ENCODE data around the gene GNAI3. TPM values are rescaled to one million over a fixed set of nuclear protein-coding genes. Genes with fewer than 3 reads are reported as not detected.

GNAI3 gene
- total RNA-seq, 4 donors from 2014 or later, result 2.3 to 20.0 (median 5.8) TPM

DNA sequence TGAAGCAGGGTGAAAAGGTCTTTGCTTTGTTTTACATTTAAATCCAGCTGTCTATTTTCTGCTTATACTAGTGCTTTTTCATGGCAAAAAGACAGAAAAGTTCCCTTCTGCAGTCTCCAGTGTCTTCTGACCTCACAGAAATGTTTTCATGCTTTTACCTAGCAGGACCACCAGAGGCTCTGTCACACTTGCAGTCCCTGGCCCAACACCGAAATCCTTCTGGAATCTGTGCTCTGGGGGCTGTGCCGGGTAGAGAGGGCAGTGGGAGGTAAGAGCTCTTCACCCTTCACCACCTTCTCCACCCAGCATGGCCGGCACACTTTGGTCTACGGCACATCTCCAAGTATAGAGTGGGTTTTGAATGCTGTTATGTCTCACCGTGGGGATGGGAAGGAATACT is 50.2 kb downstream of the GNAI3 start:
- no peak overlapping the region for H3K27ac ChIP-seq
- H3K27me3 ChIP-seq, result no peaks in the 10 kb centered on the region
- no peaks in the 10 kb centered on the region for H3K9me3 ChIP-seq
- TF ChIP-seq POLR2A (IDR thresholded peaks at IDR 0.05), result no peak
- TF ChIP-seq, protein P1, sequence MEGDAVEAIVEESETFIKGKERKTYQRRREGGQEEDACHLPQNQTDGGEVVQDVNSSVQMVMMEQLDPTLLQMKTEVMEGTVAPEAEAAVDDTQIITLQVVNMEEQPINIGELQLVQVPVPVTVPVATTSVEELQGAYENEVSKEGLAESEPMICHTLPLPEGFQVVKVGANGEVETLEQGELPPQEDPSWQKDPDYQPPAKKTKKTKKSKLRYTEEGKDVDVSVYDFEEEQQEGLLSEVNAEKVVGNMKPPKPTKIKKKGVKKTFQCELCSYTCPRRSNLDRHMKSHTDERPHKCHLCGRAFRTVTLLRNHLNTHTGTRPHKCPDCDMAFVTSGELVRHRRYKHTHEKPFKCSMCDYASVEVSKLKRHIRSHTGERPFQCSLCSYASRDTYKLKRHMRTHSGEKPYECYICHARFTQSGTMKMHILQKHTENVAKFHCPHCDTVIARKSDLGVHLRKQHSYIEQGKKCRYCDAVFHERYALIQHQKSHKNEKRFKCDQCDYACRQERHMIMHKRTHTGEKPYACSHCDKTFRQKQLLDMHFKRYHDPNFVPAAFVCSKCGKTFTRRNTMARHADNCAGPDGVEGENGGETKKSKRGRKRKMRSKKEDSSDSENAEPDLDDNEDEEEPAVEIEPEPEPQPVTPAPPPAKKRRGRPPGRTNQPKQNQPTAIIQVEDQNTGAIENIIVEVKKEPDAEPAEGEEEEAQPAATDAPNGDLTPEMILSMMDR (IDR thresholded peaks at IDR 0.05), result no peak
- H3K4me3 ChIP-seq, result no peak overlapping the region
- intact Hi-C loops (cut with DNase I; ENCODE audit: low total_unique reads), result no loop called here
- DNase-seq, result no peak
- H3K4me1 ChIP-seq, result no peaks in the 10 kb centered on the region
- no peaks in the 10 kb centered on the region for H3K36me3 ChIP-seq

DNA sequence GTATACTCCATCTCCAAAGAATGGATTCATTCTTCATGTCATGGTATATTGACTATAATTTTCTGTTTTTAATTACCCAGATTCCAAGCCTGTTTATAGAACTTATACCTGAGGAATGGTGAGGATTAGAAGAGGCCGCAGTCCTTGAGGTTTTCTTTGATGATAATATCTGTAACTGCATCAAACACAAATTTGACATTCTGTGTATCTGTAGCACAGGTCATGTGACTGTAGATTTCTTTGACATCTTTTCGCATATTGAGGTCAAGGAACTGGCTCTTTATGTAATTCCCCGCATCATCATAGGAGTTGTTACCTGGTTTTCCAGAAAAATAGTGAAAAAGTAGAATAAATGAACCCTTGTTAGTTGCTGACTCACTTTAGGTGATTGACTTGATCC is 54.8 kb downstream of the GNAI3 start:
- no peak for DNase-seq
- Histone ChIP-seq H3K4me1 (no peaks in the 10 kb centered on the region), H3K9me3 (no peaks in the 10 kb centered on the region), H3K27me3 (no peaks in the 10 kb centered on the region), H3K36me3 (no peaks in the 10 kb centered on the region), H3K4me3 (no peak overlapping the region), H3K27ac (no peak overlapping the region)
- TF ChIP-seq, protein P1 (IDR thresholded peaks at IDR 0.05), result no peak
- TF ChIP-seq POLR2A (IDR thresholded peaks at IDR 0.05), result no peak
- intact Hi-C loops (cut with DNase I; ENCODE audit: low total_unique reads), result no loop called here

DNA sequence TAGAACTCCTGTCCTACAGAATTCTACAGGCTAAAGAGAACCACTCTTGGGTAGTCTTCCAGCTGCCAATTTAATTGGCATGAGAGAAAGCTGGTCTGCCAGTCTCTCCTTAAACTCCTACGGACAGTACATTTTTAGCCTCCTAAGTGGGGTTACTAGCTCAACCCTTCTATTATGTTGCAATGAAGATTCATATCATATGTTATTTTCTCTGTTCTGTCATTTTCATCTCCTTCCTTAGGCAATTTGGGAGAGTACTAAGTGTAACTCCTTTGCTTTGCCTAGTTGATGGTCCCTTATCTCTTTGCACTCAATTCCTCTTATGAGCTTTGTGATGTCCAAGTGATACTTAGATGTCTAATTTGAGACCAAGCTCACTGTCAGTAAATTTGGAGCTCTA is 57.0 kb downstream of the GNAI3 start:
- Histone ChIP-seq H3K4me3 (no peak overlapping the region), H3K27me3 (no peaks in the 10 kb centered on the region), H3K27ac (no peak overlapping the region), H3K9me3 (no peaks in the 10 kb centered on the region), H3K36me3 (no peaks in the 10 kb centered on the region), H3K4me1 (no peaks in the 10 kb centered on the region)
- DNase-seq, result no peak
- TF ChIP-seq POLR2A (IDR thresholded peaks at IDR 0.05), result no peak
- TF ChIP-seq, protein P1 (IDR thresholded peaks at IDR 0.05), result no peak
- intact Hi-C loops (cut with DNase I; ENCODE audit: low total_unique reads), result no loop called here

DNA sequence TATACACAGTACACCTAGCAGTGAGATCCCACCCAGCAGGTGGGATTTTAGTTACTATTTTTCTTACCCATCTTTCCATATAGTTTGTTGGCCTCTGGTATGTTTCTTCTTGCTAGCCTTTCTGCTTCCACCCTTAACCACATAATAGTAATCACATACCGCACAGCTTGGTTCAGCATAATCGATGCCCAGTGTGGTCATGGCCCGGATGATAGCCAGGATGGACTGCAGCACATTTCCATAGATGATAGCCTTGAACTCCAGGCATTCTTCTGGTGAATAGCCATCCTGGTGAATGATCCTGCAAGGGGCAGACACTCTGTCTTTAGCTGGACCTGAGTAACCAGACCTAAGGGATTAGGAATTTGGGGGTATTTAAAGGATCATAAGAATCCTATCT is 61.5 kb downstream of the GNAI3 start:
- Histone ChIP-seq H3K36me3 (no peaks in the 10 kb centered on the region), H3K4me1 (no peaks in the 10 kb centered on the region), H3K4me3 (no peak overlapping the region), H3K9me3 (no peaks in the 10 kb centered on the region), H3K27ac (no peak overlapping the region), H3K27me3 (no peaks in the 10 kb centered on the region)
- DNase-seq, result no peak
- TF ChIP-seq POLR2A (IDR thresholded peaks at IDR 0.05), result no peak
- TF ChIP-seq, protein P1 (IDR thresholded peaks at IDR 0.05), result no peak
- intact Hi-C loops (cut with DNase I; ENCODE audit: low total_unique reads), result no loop called here

DNA sequence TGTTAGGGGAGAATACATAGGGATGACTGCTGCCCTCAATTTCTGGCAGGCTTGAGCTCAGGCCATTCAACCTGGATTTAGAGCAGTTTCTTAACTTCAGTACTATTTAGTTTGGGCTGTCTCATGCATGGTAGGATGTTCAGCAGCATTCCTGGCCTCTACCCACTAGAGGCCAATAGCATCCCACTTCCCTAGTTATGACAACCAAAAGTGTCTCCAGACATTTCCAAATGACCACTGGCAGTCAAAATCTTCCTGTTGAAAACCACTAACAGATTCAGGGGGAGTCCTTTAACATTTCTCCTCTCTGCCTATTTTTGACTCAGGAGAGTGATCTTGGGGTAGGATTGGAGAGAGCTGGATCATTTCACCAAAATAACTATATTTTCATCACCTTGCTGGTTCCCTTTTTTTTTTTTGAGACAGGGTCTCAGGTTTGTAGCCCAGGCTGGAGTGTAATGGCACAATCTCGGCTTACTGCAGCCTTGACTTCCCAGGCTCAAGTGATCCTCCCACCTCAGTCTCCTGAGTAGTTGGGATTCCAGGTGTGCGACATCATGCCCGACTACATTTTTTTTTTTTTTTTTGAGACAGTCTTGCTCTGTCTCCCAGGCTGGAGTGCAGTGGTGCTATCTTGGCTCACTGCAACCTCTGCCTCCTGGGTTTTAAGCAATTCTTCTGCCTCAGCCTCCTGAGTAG is 62.3 kb downstream of the GNAI3 start:
- Histone ChIP-seq H3K27ac (no peak overlapping the region), H3K36me3 (no peaks in the 10 kb centered on the region), H3K4me1 (no peaks in the 10 kb centered on the region), H3K27me3 (no peaks in the 10 kb centered on the region), H3K9me3 (no peaks in the 10 kb centered on the region), H3K4me3 (no peak overlapping the region)
- no peak for TF ChIP-seq POLR2A (IDR thresholded peaks at IDR 0.05)
- TF ChIP-seq, protein P1 (IDR thresholded peaks at IDR 0.05), result no peak
- no peak for DNase-seq
- intact Hi-C loops (cut with DNase I; ENCODE audit: low total_unique reads), result no loop called here
